Kidney (tissue), 22 donors: ENCODE results near the gene GJB1. TPM values are rescaled to one million over a fixed set of nuclear protein-coding genes. Genes with fewer than 3 reads are reported as not detected.

ENCODE experiments used
- DNase-seq, 5 donors: peaks; one replicate each; pipeline ENCODE4 v3.0.0-alpha.2; 2013 to 2020
- FAIRE-seq: peaks from 2 replicates; lab custom pipeline; 2012; peaks lifted over from hg19 to GRCh38; lab: Jason Lieb, UNC
- H3K27ac ChIP-seq, 2 donors: one replicate each; pipeline ENCODE4 v1.7.0; 2013; ENCODE audit warnings: low read depth in 2 of 2, low read length in 2 of 2, inconsistent platforms in 1 of 2
- H3K27me3 ChIP-seq: one replicate; pipeline ENCODE4 v1.7.1; 2013; ENCODE audit warnings: low read length, inconsistent platforms; ENCODE audit not compliant: control insufficient read depth, insufficient read depth
- H3K36me3 ChIP-seq, 3 donors: one replicate each; pipeline versions ENCODE4 v1.7.0 to v1.7.1; 2013; ENCODE audit warnings: low read length in 3 of 3, control low read depth in 1 of 3, inconsistent platforms in 1 of 3; ENCODE audit not compliant: insufficient read depth in 3 of 3, control insufficient read depth in 2 of 3
- H3K4me1 ChIP-seq, 3 donors: one replicate each; pipeline versions ENCODE4 v1.7.0 to v1.7.1; 2013; ENCODE audit warnings: low read length in 3 of 3, inconsistent platforms in 1 of 3, low read depth in 1 of 3; ENCODE audit not compliant: control insufficient read depth in 2 of 3, insufficient read depth in 2 of 3
- H3K4me3 ChIP-seq, 3 donors: one replicate each; pipeline versions ENCODE4 v1.7.0 to v1.8.1; 2013; ENCODE audit warnings: low read length in 3 of 3, control low read depth in 1 of 3, inconsistent platforms in 1 of 3
- H3K9ac ChIP-seq, 3 donors: one replicate each; pipeline versions ENCODE4 v1.7.0 to v1.7.1; 2013; ENCODE audit warnings: low read length in 3 of 3, control low read depth in 1 of 3, inconsistent platforms in 1 of 3
- H3K9me3 ChIP-seq, 3 donors: one replicate each; pipeline versions ENCODE4 v1.7.0 to v1.7.1; 2013; ENCODE audit warnings: low read length in 3 of 3, control low read depth in 1 of 3, inconsistent platforms in 1 of 3; ENCODE audit not compliant: control insufficient read depth in 2 of 3, insufficient read depth in 1 of 3
- CTCF ChIP-seq: IDR thresholded peaks from 3 replicates; pipeline ENCODE4 v1.5.1; 2012; ENCODE audit warnings: mild to moderate bottlenecking, moderate library complexity, borderline replicate concordance; ENCODE audit not compliant: insufficient read depth; ENCODE audit errors: extremely low read depth
- intact Hi-C: fragments of 100-400 bp; cut with DNase I; formaldehyde crosslinking; loops from one replicate; pipeline ENCODE4 v1.11.1; 2022
- long read RNA-seq, 10 donors: library from polyadenylated mRNA in 1 of 10; unstranded in 1 of 10; transcript quantifications; one replicate each; pipeline ENCODE4 v2.0.0 and lab custom pipeline, GENCODE V29; 2021 to 2026
- polyA plus RNA-seq: library from polyadenylated mRNA; stranded (reverse); fragments of 350-450 nt; fragmentation: Illumina TruSeq; extraction: RNeasy Lipid Tissue Mini Kit (QIAGEN cat#74804); gene quantifications from one replicate; pipeline ENCODE4 v1.2.3, GENCODE V29; 2014; ENCODE audit warnings: low read depth, low replicate concordance; ENCODE audit not compliant: insufficient read depth
- total RNA-seq: library from RNA; stranded (reverse); fragmentation: NEBNext Ultra II Directional; extraction: Animal tissue kit (Norgen Biotek cat#: 25700); gene quantifications from one replicate; pipeline ENCODE4 v1.2.1, GENCODE V29; 2021
- donor health status: control.
- donor health status: control.
- donor health status: control.
- donor health status: control.
- donor health status: control.
- donor health status: DM: yes; HTN: yes; CAD: no.
- donor health status: Normal renal cell carcinoma (clear cell type).

Gene GJB1
- total RNA-seq (22.4 TPM), polyA plus RNA-seq (59.0 TPM)
- long read RNA-seq, donor 1, transcript GJB1-207 (2 exons, 1,603 nt), result major isoform, 19 of 19 reads
- long read RNA-seq, donor 1, partial matches to known transcripts, result 0 of 19 reads
- long read RNA-seq, donor 1, other reads (novel, unspliced or antisense), result 0 of 19 reads
- long read RNA-seq, donor 2, transcript GJB1-207 (2 exons, 1,603 nt), result major isoform, 32 of 39 reads
- long read RNA-seq, donor 2, partial matches to known transcripts, result 7 of 39 reads
- long read RNA-seq, donor 2, other reads (novel, unspliced or antisense), result 0 of 39 reads
- long read RNA-seq, donor 3, transcript GJB1-207 (2 exons, 1,603 nt), result major isoform, 44 of 51 reads
- long read RNA-seq, donor 3, partial matches to known transcripts, result 7 of 51 reads
- long read RNA-seq, donor 3, other reads (novel, unspliced or antisense), result 0 of 51 reads
- long read RNA-seq, donor 4, transcript GJB1-207 (2 exons, 1,603 nt), result major isoform, 25 of 47 reads
- long read RNA-seq, donor 4, partial matches to known transcripts, result 22 of 47 reads
- long read RNA-seq, donor 4, other reads (novel, unspliced or antisense), result 0 of 47 reads
- long read RNA-seq, donor 5, partial matches to known transcripts, result 0 of 1 reads
- long read RNA-seq, donor 5, other reads (novel, unspliced or antisense), result 0 of 1 reads
- long read RNA-seq, donor 6, transcript GJB1-207 (2 exons, 1,603 nt), result major isoform, 21 of 50 reads
- long read RNA-seq, donor 6, partial matches to known transcripts, result 29 of 50 reads
- long read RNA-seq, donor 6, other reads (novel, unspliced or antisense), result 0 of 50 reads
- long read RNA-seq, donor 7, transcript GJB1-207 (2 exons, 1,603 nt), result major isoform, 15 of 22 reads
- long read RNA-seq, donor 7, partial matches to known transcripts, result 6 of 22 reads
- long read RNA-seq, donor 7, other reads (novel, unspliced or antisense), result 1 of 22 reads
- long read RNA-seq, donor 8, transcript GJB1-207 (2 exons, 1,603 nt), result major isoform, 12 of 37 reads
- long read RNA-seq, donor 8, partial matches to known transcripts, result 25 of 37 reads
- long read RNA-seq, donor 8, other reads (novel, unspliced or antisense), result 0 of 37 reads
- long read RNA-seq, donor 9, transcript GJB1-207 (2 exons, 1,603 nt), result major isoform, 14 of 14 reads
- long read RNA-seq, donor 9, partial matches to known transcripts, result 0 of 14 reads
- long read RNA-seq, donor 9, other reads (novel, unspliced or antisense), result 0 of 14 reads
- long read RNA-seq, donor 10, transcript GJB1-207 (2 exons, 1,603 nt), result major isoform, 22 of 31 reads
- long read RNA-seq, donor 10, partial matches to known transcripts, result 9 of 31 reads
- long read RNA-seq, donor 10, other reads (novel, unspliced or antisense), result 0 of 31 reads

- no peaks in the 10 kb centered on the region for H3K27me3 ChIP-seq
- no peaks in the 10 kb centered on the region for H3K36me3 ChIP-seq
- no peak within 1 kb of the TSS for H3K9ac ChIP-seq
- DNase-seq, result no peak
- H3K4me3 ChIP-seq, result no peak within 1 kb of the TSS
- FAIRE-seq, result no peak
- TF ChIP-seq CTCF, result no peak
- H3K27ac ChIP-seq, result no peak within 1 kb of the TSS
- H3K9me3 ChIP-seq, result no peaks in the 10 kb centered on the region
- peaks cover 0 to 6% (median 0%) of the 10 kb centered on the region in 3 donors for H3K4me1 ChIP-seq
- intact Hi-C loops, result no loop called here
These were observed at the start of gene GJB1 for GRCh38 chrX:71222929-71223328. TSS of gene GJB1 (plus strand) at chrX:71223224. CDS start at chrX:71223708, 484 bp downstream.

- intact Hi-C loops, result no loop called here
- Histone ChIP-seq H3K27ac (no peak overlapping the region), H3K9me3 (no peaks in the 10 kb centered on the region), H3K4me1 (no peaks in the 10 kb centered on the region), H3K36me3 (no peaks in the 10 kb centered on the region), H3K4me3 (no peak overlapping the region), H3K9ac (no peak overlapping the region), H3K27me3 (no peaks in the 10 kb centered on the region)
- no peak for FAIRE-seq
- DNase-seq, result no peak
- TF ChIP-seq CTCF, result no peak
These were observed 49.6 kb upstream of the GJB1 start for GRCh38 chrX:71173440-71173839.

- DNase-seq, result no peak
- no peak for TF ChIP-seq CTCF
These were observed 48.2 kb upstream of the GJB1 start for GRCh38 chrX:71174795-71175194.

More at GRCh38 chrX:71174795-71175194, 48.2 kb upstream of the GJB1 start:
- Histone ChIP-seq H3K36me3 (no peaks in the 10 kb centered on the region), H3K9me3 (no peaks in the 10 kb centered on the region), H3K4me1 (no peaks in the 10 kb centered on the region), H3K4me3 (no peak overlapping the region), H3K27ac (no peak overlapping the region), H3K9ac (no peak overlapping the region), H3K27me3 (no peaks in the 10 kb centered on the region)
- intact Hi-C loops, result no loop called here
- FAIRE-seq, result no peak
